Upper lobe of left lung (tissue), 6 donors: ENCODE results near the gene NRXN3. TPM values are rescaled to one million over a fixed set of nuclear protein-coding genes. Genes with fewer than 3 reads are reported as not detected.
A peak's percentile ranks its signal among the peaks of the same experiment; 100 is the strongest.

Experiments used
- ATAC-seq, 2 donors: fragments of 200-7000 bp; cut with Tn5 transposase; one replicate each; pipeline ENCODE4 v1.9.1; 2022; ENCODE audit warnings: mild to moderate bottlenecking in 2 of 2, moderate library complexity in 2 of 2; ENCODE audit not compliant: low FRiP score in 2 of 2
- DNase-seq, 2 donors: peaks; one replicate each; pipeline ENCODE4 v3.0.0-alpha.2; 2019 to 2020
- H3K27ac ChIP-seq, 4 donors: fragments of 200-600 bp; sonication (generic); one replicate each; pipeline ENCODE4 v1.5.1; 2016 to 2019
- H3K27me3 ChIP-seq, 4 donors: fragments of 200-600 bp; sonication (generic); one replicate each; pipeline ENCODE4 v1.5.1; 2017 to 2019
- H3K36me3 ChIP-seq, 4 donors: fragments of 200-600 bp; sonication (generic); one replicate each; pipeline ENCODE4 v1.5.1; 2016 to 2019
- H3K4me1 ChIP-seq, 4 donors: fragments of 200-600 bp; sonication (generic); one replicate each; pipeline ENCODE4 v1.5.1; 2018 to 2019
- H3K4me3 ChIP-seq, 4 donors: fragments of 200-600 bp; sonication (generic); one replicate each; pipeline ENCODE4 v1.5.1; 2017 to 2019; ENCODE audit warnings: mild to moderate bottlenecking in 2 of 4, moderate library complexity in 1 of 4
- H3K9me3 ChIP-seq, 4 donors: fragments of 200-600 bp; sonication (generic); one replicate each; pipeline ENCODE4 v1.5.1; 2018 to 2019
- EP300 ChIP-seq, 4 donors: sonication (generic); formaldehyde crosslinking; IDR thresholded peaks; one replicate each; pipeline ENCODE4 v1.5.1; 2017; ENCODE audit warnings: antibody characterized with exemption in 4 of 4, control low read depth in 2 of 4
- POLR2A ChIP-seq, 4 donors: fragments of 450-650 bp; IDR thresholded peaks; one replicate each; pipeline ENCODE4 v1.5.1; 2016 to 2017; ENCODE audit warnings: antibody characterized with exemption in 4 of 4, mild to moderate bottlenecking in 2 of 4
- POLR2AphosphoS5 ChIP-seq, 2 donors: sonication (generic); formaldehyde crosslinking; IDR thresholded peaks; one replicate each; pipeline ENCODE4 v1.5.1; 2017; ENCODE audit warnings: antibody characterized with exemption in 2 of 2
- WGBS, 2 donors: methylation state at CpG; one replicate each; pipeline ENCODE4 v1.1.5; 2017 to 2018; 5-methylcytosine and 5-hydroxymethylcytosine counted together
- total RNA-seq, 6 donors: library from RNA; depleted of rRNA in 4 of 6; stranded (reverse); fragments of >200 nt in 4 of 6; gene quantifications; one replicate each; pipeline versions ENCODE4 v1.1.0 to v1.2.1, GENCODE V29; 2016 to 2021
- TF ChIP-seq, protein P1 (sequence below), 6 experiments: fragments of 450-650 bp in 4 of 6; fragments of 200-600 bp in 2 of 6; sonication (generic) in 2 of 6; IDR thresholded peaks; one replicate each; pipeline ENCODE4 v1.5.1; 2016 to 2019; ENCODE audit warnings: antibody characterized with exemption in 6 of 6
- donor health status: DM: no; HTN: no; CAD: no; lungs with moderate emphysema.
- donor health status: DM: no; HTN: yes; CAD: no; lungs with severe emphysema.

Gene NRXN3
- total RNA-seq, 6 donors from 2014 or later, result 4.4 to 14.9 (median 7.2) TPM

DNA sequence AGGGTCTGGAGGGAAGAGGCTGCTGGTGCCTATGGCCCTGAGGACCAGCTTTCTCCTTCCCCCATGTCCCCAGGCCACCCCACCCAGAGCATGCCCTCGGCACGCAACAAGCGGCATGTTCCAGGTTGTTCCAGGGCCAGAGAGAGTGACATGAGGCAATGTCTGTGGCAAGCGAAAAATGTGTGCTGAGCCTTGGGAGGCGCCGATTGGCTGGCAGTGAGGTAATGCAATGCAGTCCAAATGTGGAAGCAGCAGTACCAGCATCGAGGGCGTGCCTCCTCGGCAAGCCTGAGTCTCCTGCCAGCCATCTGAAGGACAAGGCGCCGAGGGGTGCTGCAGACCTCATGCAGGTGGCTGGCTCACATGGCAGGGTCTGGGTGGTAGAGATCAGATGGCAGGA, 423.8 kb downstream of the NRXN3 start:
- DNase-seq (peak in 1 of 2 donors; percentile 37), ATAC-seq (no peak)
- Histone ChIP-seq H3K36me3 (no peaks in the 10 kb centered on the region), H3K4me3 (no peak overlapping the region), H3K27me3 (no peaks in the 10 kb centered on the region), H3K27ac (no peak overlapping the region), H3K9me3 (no peaks in the 10 kb centered on the region), H3K4me1 (no peaks in the 10 kb centered on the region)
- 94% methylated on average over 11 of the region's 11 CpGs for WGBS, 2 donors
- TF ChIP-seq, protein P1, sequence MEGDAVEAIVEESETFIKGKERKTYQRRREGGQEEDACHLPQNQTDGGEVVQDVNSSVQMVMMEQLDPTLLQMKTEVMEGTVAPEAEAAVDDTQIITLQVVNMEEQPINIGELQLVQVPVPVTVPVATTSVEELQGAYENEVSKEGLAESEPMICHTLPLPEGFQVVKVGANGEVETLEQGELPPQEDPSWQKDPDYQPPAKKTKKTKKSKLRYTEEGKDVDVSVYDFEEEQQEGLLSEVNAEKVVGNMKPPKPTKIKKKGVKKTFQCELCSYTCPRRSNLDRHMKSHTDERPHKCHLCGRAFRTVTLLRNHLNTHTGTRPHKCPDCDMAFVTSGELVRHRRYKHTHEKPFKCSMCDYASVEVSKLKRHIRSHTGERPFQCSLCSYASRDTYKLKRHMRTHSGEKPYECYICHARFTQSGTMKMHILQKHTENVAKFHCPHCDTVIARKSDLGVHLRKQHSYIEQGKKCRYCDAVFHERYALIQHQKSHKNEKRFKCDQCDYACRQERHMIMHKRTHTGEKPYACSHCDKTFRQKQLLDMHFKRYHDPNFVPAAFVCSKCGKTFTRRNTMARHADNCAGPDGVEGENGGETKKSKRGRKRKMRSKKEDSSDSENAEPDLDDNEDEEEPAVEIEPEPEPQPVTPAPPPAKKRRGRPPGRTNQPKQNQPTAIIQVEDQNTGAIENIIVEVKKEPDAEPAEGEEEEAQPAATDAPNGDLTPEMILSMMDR (IDR thresholded peaks at IDR 0.05), result no peak
- TF ChIP-seq POLR2A (IDR thresholded peaks at IDR 0.05), result no peak
- TF ChIP-seq POLR2AphosphoS5 (IDR thresholded peaks at IDR 0.05), result no peak
- no peak for TF ChIP-seq EP300 (IDR thresholded peaks at IDR 0.05)

DNA sequence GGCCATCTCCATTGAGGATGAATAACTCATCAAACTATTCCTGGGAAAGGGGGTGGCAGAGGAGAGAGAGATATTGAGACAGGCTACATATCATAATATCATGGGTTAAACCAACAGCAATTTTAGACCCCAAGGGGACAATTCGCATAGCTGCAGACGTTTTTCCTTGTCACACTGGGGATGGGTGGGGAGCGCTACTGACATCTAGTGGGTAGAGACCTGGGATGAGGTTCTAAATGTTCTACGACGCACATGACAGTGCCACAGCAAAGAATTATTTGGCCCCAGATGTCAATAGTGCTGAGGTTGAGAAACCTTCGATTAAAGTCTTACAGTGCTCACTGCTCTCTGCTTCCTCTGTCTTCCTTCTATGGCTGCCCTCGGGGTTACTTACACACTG, 425.6 kb downstream of the NRXN3 start:
- no peaks in the 10 kb centered on the region for H3K9me3 ChIP-seq
- no peak for DNase-seq
- no peaks in the 10 kb centered on the region for H3K4me1 ChIP-seq
- WGBS, 2 donors, result 56 to 57% methylated on average over 7 of the region's 7 CpGs
- no peaks in the 10 kb centered on the region for H3K27me3 ChIP-seq
- H3K4me3 ChIP-seq, result no peak overlapping the region
- no peak for ATAC-seq
- H3K27ac ChIP-seq, result no peak overlapping the region
- no peaks in the 10 kb centered on the region for H3K36me3 ChIP-seq
- TF ChIP-seq POLR2AphosphoS5 (IDR thresholded peaks at IDR 0.05) (no peak), EP300 (IDR thresholded peaks at IDR 0.05) (no peak), POLR2A (IDR thresholded peaks at IDR 0.05) (no peak)
- TF ChIP-seq, protein P1 (IDR thresholded peaks at IDR 0.05), result no peak

DNA sequence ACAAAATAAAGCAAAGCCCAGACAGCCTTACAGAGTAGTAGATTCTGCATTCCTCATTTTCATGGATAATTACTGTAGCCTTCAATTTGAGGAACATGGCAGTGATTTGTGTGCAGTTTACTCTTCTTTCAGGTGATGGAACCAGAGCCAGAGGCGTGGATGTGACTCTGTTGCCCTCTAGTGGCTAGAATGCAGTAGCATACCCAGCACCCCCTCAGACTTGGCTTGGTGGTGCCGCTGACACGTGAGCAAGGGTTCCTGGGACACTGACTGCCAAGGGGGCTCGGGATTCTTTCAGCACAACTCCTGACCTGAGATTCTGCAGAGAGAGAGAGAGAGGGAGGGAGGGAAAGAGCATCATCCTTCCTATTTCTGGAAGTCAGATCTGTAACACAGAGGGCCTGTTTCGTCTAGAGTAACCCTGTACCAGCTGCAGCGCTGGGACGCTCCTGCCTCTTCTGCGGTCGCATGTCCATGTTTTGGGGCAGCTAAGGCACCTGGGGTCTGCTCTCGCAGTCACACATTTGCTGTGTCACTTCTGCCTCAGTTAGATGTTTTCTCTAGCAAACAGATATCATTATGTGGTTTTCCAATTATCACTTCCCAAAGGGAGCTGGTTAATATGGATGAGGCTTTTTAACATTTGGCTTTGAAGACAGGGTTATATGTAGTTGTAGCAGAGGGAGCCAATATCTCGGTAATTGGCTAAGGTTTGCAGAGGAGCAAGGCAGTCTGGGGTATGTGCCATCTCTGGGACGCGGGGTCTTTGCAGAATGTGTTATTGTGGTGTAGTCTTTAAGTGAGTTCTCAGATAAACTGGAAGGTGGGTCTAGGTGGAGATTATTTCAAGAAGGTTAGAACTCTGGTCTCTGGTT, 428.1 kb downstream of the NRXN3 start:
- peak; percentile 6 to 32 for DNase-seq
- H3K4me3 ChIP-seq, result no peak overlapping the region
- peak in 1 of 2 donors; percentile 69 for ATAC-seq
- H3K4me1 ChIP-seq, result no peaks in the 10 kb centered on the region
- H3K27ac ChIP-seq, result no peak overlapping the region
- H3K36me3 ChIP-seq, result no peaks in the 10 kb centered on the region
- 54 to 59% methylated on average over 13 of the region's 13 CpGs for WGBS, 2 donors
- no peaks in the 10 kb centered on the region for H3K27me3 ChIP-seq
- TF ChIP-seq, protein P1 (IDR thresholded peaks at IDR 0.05), result peak; percentile 70 to 87 (median 81)
- TF ChIP-seq EP300 (IDR thresholded peaks at IDR 0.05), result no peak
- no peaks in the 10 kb centered on the region for H3K9me3 ChIP-seq

DNA sequence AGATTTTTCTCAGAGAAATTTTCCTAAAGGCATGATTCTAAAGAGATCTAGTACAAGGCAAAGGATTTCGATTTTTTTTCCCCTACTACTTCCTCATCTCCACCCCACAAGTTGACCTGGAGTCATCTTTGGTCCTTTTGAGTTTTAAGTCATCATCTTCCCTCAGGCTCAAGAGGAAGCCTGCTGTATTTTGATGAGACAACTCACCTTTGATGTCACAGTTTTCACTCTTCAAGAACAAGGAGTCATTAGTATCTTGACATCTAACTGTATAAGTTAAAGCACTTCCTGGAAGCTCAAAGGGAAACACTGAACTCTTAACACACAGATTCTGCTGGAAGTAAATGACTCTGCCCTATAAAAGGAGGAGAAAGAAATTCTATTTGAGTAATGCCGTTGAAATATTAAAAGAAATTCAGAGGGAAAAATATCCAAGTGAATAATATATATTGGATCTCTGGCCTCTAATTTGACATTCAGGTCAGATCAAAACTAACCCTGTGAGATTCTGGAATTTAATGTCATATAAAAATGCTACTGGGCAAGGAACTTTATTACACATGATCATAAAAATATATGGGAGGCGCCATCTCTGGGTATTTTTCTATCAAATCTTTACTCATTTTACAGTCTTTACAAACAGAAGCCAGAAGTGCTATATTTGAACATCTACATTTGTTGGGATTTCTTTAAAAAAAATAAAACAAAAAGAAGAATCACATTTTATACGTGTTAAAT, 435.0 kb downstream of the NRXN3 start:
- Histone ChIP-seq H3K4me3 (no peak overlapping the region), H3K9me3 (no peaks in the 10 kb centered on the region), H3K27ac (no peak overlapping the region), H3K4me1 (no peaks in the 10 kb centered on the region), H3K36me3 (no peaks in the 10 kb centered on the region), H3K27me3 (no peaks in the 10 kb centered on the region)
- 73 to 74% methylated on average over 4 of the region's 4 CpGs for WGBS, 2 donors
- ATAC-seq, result no peak
- no peak for DNase-seq
- TF ChIP-seq EP300 (IDR thresholded peaks at IDR 0.05) (no peak), POLR2A (IDR thresholded peaks at IDR 0.05) (no peak), POLR2AphosphoS5 (IDR thresholded peaks at IDR 0.05) (no peak)
- TF ChIP-seq, protein P1 (IDR thresholded peaks at IDR 0.05), result no peak
